ENCODE measurements around the gene GNG2. TPM values are rescaled to one million over a fixed set of nuclear protein-coding genes. Genes with fewer than 3 reads are reported as not detected.

Gene GNG2
- total RNA-seq (ENCODE audit: unreplicated experiment), result 80.8 TPM
- long read RNA-seq, transcript GNG2-213 (4 exons, 2,125 nt), result major isoform, 9 of 16 reads
- long read RNA-seq, partial matches to known transcripts, result 0 of 16 reads
- long read RNA-seq, other reads (novel, unspliced or antisense), result 3 of 16 reads

GRCh38 chr14:51860164-51860824 lies at the start of gene GNG2:
GNG2 (plus strand) TSS chr14:51860612; CDS start chr14:51950679, 90,067 bp downstream.
- H3K4me3 Mint-ChIP-seq (ENCODE audit: unreplicated experiment), result peak within 1 kb of the TSS; percentile 98
- H3K36me3 Mint-ChIP-seq (ENCODE audit: low read depth, unreplicated experiment), result peaks cover 4% of the 10 kb centered on the region
- DNase-seq (ENCODE audit: low spot score), result peak; percentile 76
- H3K27me3 Mint-ChIP-seq (ENCODE audit: unreplicated experiment), result peaks cover 2% of the 10 kb centered on the region
- H3K9me3 Mint-ChIP-seq (ENCODE audit: unreplicated experiment), result no peaks in the 10 kb centered on the region
- TF ChIP-seq CTCF (IDR thresholded peaks at IDR 0.05; ENCODE audit: unreplicated experiment), result no peak
- H3K4me1 Mint-ChIP-seq (ENCODE audit: unreplicated experiment), result peaks cover 58% of the 10 kb centered on the region
- peak within 1 kb of the TSS; percentile 97 for H3K27ac Mint-ChIP-seq (ENCODE audit: unreplicated experiment)

GRCh38 chr14:51811706-51812105 lies 48.7 kb upstream of the GNG2 start:
- TF ChIP-seq CTCF (IDR thresholded peaks at IDR 0.05; ENCODE audit: unreplicated experiment), result no peak
- Mint-ChIP-seq H3K4me3 (ENCODE audit: unreplicated experiment) (no peak overlapping the region), H3K27me3 (ENCODE audit: unreplicated experiment) (peaks cover 3% of the 10 kb centered on the region), H3K9me3 (ENCODE audit: unreplicated experiment) (peaks cover 6% of the 10 kb centered on the region), H3K4me1 (ENCODE audit: unreplicated experiment) (no peaks in the 10 kb centered on the region), H3K36me3 (ENCODE audit: low read depth, unreplicated experiment) (no peaks in the 10 kb centered on the region), H3K27ac (ENCODE audit: unreplicated experiment) (no peak overlapping the region)
- DNase-seq (ENCODE audit: low spot score), result no peak

GRCh38 chr14:51816031-51816430 lies 44.4 kb upstream of the GNG2 start:
- H3K36me3 Mint-ChIP-seq (ENCODE audit: low read depth, unreplicated experiment), result no peaks in the 10 kb centered on the region
- no peaks in the 10 kb centered on the region for H3K4me1 Mint-ChIP-seq (ENCODE audit: unreplicated experiment)
- no peak for TF ChIP-seq CTCF (IDR thresholded peaks at IDR 0.05; ENCODE audit: unreplicated experiment)
- no peak overlapping the region for H3K4me3 Mint-ChIP-seq (ENCODE audit: unreplicated experiment)
- H3K27ac Mint-ChIP-seq (ENCODE audit: unreplicated experiment), result no peak overlapping the region
- H3K9me3 Mint-ChIP-seq (ENCODE audit: unreplicated experiment), result no peaks in the 10 kb centered on the region
- no peak for DNase-seq (ENCODE audit: low spot score)
- H3K27me3 Mint-ChIP-seq (ENCODE audit: unreplicated experiment), result peaks cover 3% of the 10 kb centered on the region

GRCh38 chr14:51817326-51817725 lies 43.1 kb upstream of the GNG2 start:
- H3K27me3 Mint-ChIP-seq (ENCODE audit: unreplicated experiment), result peaks cover 3% of the 10 kb centered on the region
- TF ChIP-seq CTCF (IDR thresholded peaks at IDR 0.05; ENCODE audit: unreplicated experiment), result no peak
- H3K27ac Mint-ChIP-seq (ENCODE audit: unreplicated experiment), result no peak overlapping the region
- no peak overlapping the region for H3K4me3 Mint-ChIP-seq (ENCODE audit: unreplicated experiment)
- no peaks in the 10 kb centered on the region for H3K4me1 Mint-ChIP-seq (ENCODE audit: unreplicated experiment)
- no peaks in the 10 kb centered on the region for H3K9me3 Mint-ChIP-seq (ENCODE audit: unreplicated experiment)
- H3K36me3 Mint-ChIP-seq (ENCODE audit: low read depth, unreplicated experiment), result no peaks in the 10 kb centered on the region
- DNase-seq (ENCODE audit: low spot score), result no peak

- no peak for DNase-seq (ENCODE audit: low spot score)
- Mint-ChIP-seq H3K9me3 (ENCODE audit: unreplicated experiment) (no peaks in the 10 kb centered on the region), H3K27ac (ENCODE audit: unreplicated experiment) (no peak overlapping the region), H3K4me1 (ENCODE audit: unreplicated experiment) (no peaks in the 10 kb centered on the region), H3K4me3 (ENCODE audit: unreplicated experiment) (no peak overlapping the region), H3K27me3 (ENCODE audit: unreplicated experiment) (peaks cover 2% of the 10 kb centered on the region), H3K36me3 (ENCODE audit: low read depth, unreplicated experiment) (no peaks in the 10 kb centered on the region)
- no peak for TF ChIP-seq CTCF (IDR thresholded peaks at IDR 0.05; ENCODE audit: unreplicated experiment)
Observed at GRCh38 chr14:51818748-51819380, 41.5 kb upstream of the GNG2 start.

Measured in endothelial cell (in vitro differentiated cells).